Measurements from ENCODE around the gene UBL4B. TPM values are rescaled to one million over a fixed set of nuclear protein-coding genes. Genes with fewer than 3 reads are reported as not detected.

Gene UBL4B
- total and polyA plus RNA-seq, 9 of the 15 experiments (the other 6 are each of a cell fraction or from before 2014, with no cell fraction given) = not detected

GRCh38 chr1:110064576-110065337 is 47.5 kb upstream of the UBL4B start (continued):
- no peak for TF ChIP-seq UBTF (IDR thresholded peaks at IDR 0.05; ENCODE audit: borderline replicate concordance in 1 of 2, low read depth in 2 of 2, low read length in 2 of 2)
- TF ChIP-seq MXD1 (CRISPR knock-in tag; IDR thresholded peaks at IDR 0.05; ENCODE audit: borderline replicate concordance, poor library complexity, severe bottlenecking) = no peak
- TF ChIP-seq CREB3 (tag; conservative IDR thresholded peaks at IDR 0.05; ENCODE audit: low read depth) = no peak
- no peak for TF ChIP-seq GTF2A2 (tag; IDR thresholded peaks at IDR 0.05)
- TF ChIP-seq HDAC8 (tag; IDR thresholded peaks at IDR 0.05) = no peak
- TF ChIP-seq ZC3H8 (IDR thresholded peaks at IDR 0.05) = no peak
- TF ChIP-seq HNRNPL (IDR thresholded peaks at IDR 0.05; ENCODE audit: low read depth, low read length) = no peak
- no peak for TF ChIP-seq NFATC3 (IDR thresholded peaks at IDR 0.05)
- TF ChIP-seq YBX1 (IDR thresholded peaks at IDR 0.05) = no peak
